HepG2 (cell line): ENCODE data around the gene SFTA2. TPM values are rescaled to one million over a fixed set of nuclear protein-coding genes. Genes with fewer than 3 reads are reported as not detected.
A peak's percentile ranks its signal among the peaks of the same experiment; 100 is the strongest.

Experiments used
- MATR3 ChIP-seq: sonication (generic); formaldehyde crosslinking; IDR thresholded peaks from 2 replicates; pipeline ENCODE4 v1.4.0; 2020; ENCODE audit warnings: missing genetic modification reagents
- NKX3-1 ChIP-seq: sonication (generic); formaldehyde crosslinking; IDR thresholded peaks from 2 replicates; pipeline ENCODE4 v1.5.0; 2020; ENCODE audit warnings: missing genetic modification reagents
- PCBP2 ChIP-seq: fragments of 200-400 bp; formaldehyde crosslinking; optimal IDR thresholded peaks from 2 replicates; pipeline ENCODE3; 2018; ENCODE audit warnings: low read length, low read depth; ENCODE audit not compliant: poor library complexity, severe bottlenecking
- PHF21A ChIP-seq: sonication (generic); formaldehyde crosslinking; IDR thresholded peaks from 2 replicates; pipeline ENCODE4 v1.5.0; 2020; ENCODE audit warnings: mild to moderate bottlenecking, missing genetic modification reagents
- SMC3 ChIP-seq: IDR thresholded peaks from 2 replicates; pipeline ENCODE4 v1.6.1; 2011; ENCODE audit warnings: low read length, improper control_type of control experiment
- ZNF180 ChIP-seq: sonication (generic); formaldehyde crosslinking; IDR thresholded peaks from 2 replicates; pipeline ENCODE4 v1.4.0; 2020; ENCODE audit warnings: low read depth, missing genetic modification reagents, borderline replicate concordance
- ZNF253 ChIP-seq: sonication (generic); formaldehyde crosslinking; IDR thresholded peaks from 2 replicates; pipeline ENCODE4 v1.8.0; 2022; ENCODE audit warnings: mild to moderate bottlenecking, missing genetic modification reagents, borderline replicate concordance
- ZNF296 ChIP-seq: sonication (generic); formaldehyde crosslinking; conservative IDR thresholded peaks from 2 replicates; pipeline ENCODE4 v1.5.0; 2020; ENCODE audit warnings: mild to moderate bottlenecking, missing genetic modification reagents
- ZNF367 ChIP-seq: sonication (generic); formaldehyde crosslinking; IDR thresholded peaks from 2 replicates; pipeline ENCODE4 v1.4.0; 2020; ENCODE audit warnings: missing genetic modification reagents, borderline replicate concordance
- ZNF407 ChIP-seq: sonication (generic); formaldehyde crosslinking; IDR thresholded peaks from one replicate; pipeline ENCODE4 v1.5.1; 2020; ENCODE audit warnings: mild to moderate bottlenecking, missing genetic modification reagents; ENCODE audit errors: not compliant biosample characterization
- polyA plus RNA-seq, 8 experiments: library from polyadenylated mRNA; depleted of rRNA in 3 of 8; stranded (reverse) in 7 of 8; unstranded in 1 of 8; fragments of >200 nt; fragmentation: Illumina TruSeq in 4 of 8; extraction: Trizol in 4 of 8; gene quantifications; 2 replicates each; pipeline versions ENCODE4 v1.2.1 to v1.2.3, GENCODE V29; 2011 to 2016; ENCODE audit warnings: low read depth in 4 of 8, missing spikeins in 1 of 8, mixed read lengths in 1 of 8; ENCODE audit not compliant: insufficient read depth in 1 of 8
- total RNA-seq, 5 experiments: library from RNA; depleted of rRNA; stranded (reverse); fragments of >200 nt; fragmentation: Illumina TruSeq; extraction: Trizol; gene quantifications; 2 replicates each; pipeline ENCODE4 v1.2.3, GENCODE V29; 2016; ENCODE audit warnings: low read depth in 1 of 5
- TF ChIP-seq, protein P1 (sequence below): sonication (generic); formaldehyde crosslinking; IDR thresholded peaks from 2 replicates; pipeline ENCODE4 v1.5.1; 2020; ENCODE audit warnings: mild to moderate bottlenecking, missing genetic modification reagents, borderline replicate concordance
- TF ChIP-seq, protein P2 (sequence below): IDR thresholded peaks from 2 replicates; pipeline ENCODE4 v1.6.1; 2018; ENCODE audit warnings: missing genetic modification reagents, mild to moderate bottlenecking, missing compliant biosample characterization
- TF ChIP-seq, protein P3 (sequence below): sonication (generic); formaldehyde crosslinking; IDR thresholded peaks from 2 replicates; pipeline ENCODE4 v1.5.0; 2020; ENCODE audit warnings: mild to moderate bottlenecking, missing genetic modification reagents

Gene SFTA2
- total and polyA plus RNA-seq, 2 of the 13 experiments (the other 11 are each of a cell fraction or from before 2014, with no cell fraction given) = not detected

DNA sequence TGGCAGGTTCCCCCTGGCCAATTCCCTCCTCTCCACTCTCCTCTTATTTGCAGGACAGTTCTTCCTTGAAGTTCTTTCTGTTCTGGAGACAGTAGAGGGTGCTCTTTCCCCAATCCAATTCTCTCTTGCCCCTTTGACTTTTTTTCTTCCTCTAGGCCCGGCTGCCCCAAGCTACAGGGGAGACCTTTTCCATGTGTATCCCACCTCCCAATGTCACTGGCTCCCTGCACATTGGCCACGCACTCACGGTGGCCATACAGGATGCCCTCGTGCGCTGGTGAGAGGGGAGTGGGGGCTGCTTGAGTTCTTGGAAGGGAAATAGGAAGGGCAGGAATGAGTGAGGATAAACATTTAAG lies 16.4 kb downstream of the SFTA2 start (continued):
- TF ChIP-seq, protein P1, sequence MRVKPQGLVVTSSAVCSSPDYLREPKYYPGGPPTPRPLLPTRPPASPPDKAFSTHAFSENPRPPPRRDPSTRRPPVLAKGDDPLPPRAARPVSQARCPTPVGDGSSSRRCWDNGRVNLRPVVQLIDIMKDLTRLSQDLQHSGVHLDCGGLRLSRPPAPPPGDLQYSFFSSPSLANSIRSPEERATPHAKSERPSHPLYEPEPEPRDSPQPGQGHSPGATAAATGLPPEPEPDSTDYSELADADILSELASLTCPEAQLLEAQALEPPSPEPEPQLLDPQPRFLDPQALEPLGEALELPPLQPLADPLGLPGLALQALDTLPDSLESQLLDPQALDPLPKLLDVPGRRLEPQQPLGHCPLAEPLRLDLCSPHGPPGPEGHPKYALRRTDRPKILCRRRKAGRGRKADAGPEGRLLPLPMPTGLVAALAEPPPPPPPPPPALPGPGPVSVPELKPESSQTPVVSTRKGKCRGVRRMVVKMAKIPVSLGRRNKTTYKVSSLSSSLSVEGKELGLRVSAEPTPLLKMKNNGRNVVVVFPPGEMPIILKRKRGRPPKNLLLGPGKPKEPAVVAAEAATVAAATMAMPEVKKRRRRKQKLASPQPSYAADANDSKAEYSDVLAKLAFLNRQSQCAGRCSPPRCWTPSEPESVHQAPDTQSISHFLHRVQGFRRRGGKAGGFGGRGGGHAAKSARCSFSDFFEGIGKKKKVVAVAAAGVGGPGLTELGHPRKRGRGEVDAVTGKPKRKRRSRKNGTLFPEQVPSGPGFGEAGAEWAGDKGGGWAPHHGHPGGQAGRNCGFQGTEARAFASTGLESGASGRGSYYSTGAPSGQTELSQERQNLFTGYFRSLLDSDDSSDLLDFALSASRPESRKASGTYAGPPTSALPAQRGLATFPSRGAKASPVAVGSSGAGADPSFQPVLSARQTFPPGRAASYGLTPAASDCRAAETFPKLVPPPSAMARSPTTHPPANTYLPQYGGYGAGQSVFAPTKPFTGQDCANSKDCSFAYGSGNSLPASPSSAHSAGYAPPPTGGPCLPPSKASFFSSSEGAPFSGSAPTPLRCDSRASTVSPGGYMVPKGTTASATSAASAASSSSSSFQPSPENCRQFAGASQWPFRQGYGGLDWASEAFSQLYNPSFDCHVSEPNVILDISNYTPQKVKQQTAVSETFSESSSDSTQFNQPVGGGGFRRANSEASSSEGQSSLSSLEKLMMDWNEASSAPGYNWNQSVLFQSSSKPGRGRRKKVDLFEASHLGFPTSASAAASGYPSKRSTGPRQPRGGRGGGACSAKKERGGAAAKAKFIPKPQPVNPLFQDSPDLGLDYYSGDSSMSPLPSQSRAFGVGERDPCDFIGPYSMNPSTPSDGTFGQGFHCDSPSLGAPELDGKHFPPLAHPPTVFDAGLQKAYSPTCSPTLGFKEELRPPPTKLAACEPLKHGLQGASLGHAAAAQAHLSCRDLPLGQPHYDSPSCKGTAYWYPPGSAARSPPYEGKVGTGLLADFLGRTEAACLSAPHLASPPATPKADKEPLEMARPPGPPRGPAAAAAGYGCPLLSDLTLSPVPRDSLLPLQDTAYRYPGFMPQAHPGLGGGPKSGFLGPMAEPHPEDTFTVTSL = no peak
- no peak for TF ChIP-seq ZNF180 (CRISPR knock-in tag)
- TF ChIP-seq PCBP2 = no peak
- no peak for TF ChIP-seq MATR3 (CRISPR knock-in tag)
- no peak for TF ChIP-seq ZNF253
- TF ChIP-seq ZNF407 (CRISPR knock-in tag) = no peak
- TF ChIP-seq, protein P2, sequence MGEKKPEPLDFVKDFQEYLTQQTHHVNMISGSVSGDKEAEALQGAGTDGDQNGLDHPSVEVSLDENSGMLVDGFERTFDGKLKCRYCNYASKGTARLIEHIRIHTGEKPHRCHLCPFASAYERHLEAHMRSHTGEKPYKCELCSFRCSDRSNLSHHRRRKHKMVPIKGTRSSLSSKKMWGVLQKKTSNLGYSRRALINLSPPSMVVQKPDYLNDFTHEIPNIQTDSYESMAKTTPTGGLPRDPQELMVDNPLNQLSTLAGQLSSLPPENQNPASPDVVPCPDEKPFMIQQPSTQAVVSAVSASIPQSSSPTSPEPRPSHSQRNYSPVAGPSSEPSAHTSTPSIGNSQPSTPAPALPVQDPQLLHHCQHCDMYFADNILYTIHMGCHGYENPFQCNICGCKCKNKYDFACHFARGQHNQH (CRISPR knock-in tag) = 0 out of 2 replicates have a peak, but pooled peaks have one; percentile 19
- TF ChIP-seq, protein P3, sequence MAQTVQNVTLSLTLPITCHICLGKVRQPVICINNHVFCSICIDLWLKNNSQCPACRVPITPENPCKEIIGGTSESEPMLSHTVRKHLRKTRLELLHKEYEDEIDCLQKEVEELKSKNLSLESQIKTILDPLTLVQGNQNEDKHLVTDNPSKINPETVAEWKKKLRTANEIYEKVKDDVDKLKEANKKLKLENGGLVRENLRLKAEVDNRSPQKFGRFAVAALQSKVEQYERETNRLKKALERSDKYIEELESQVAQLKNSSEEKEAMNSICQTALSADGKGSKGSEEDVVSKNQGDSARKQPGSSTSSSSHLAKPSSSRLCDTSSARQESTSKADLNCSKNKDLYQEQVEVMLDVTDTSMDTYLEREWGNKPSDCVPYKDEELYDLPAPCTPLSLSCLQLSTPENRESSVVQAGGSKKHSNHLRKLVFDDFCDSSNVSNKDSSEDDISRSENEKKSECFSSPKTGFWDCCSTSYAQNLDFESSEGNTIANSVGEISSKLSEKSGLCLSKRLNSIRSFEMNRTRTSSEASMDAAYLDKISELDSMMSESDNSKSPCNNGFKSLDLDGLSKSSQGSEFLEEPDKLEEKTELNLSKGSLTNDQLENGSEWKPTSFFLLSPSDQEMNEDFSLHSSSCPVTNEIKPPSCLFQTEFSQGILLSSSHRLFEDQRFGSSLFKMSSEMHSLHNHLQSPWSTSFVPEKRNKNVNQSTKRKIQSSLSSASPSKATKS = no peak
- TF ChIP-seq ZNF296 = no peak
- no peak for TF ChIP-seq ZNF367 (CRISPR knock-in tag)
- TF ChIP-seq PHF21A (CRISPR knock-in tag) = no peak
- peak; percentile 70 for TF ChIP-seq SMC3
- TF ChIP-seq NKX3-1 (CRISPR knock-in tag) = no peak
